GM18526 (cell line): ENCODE results near the gene CARS1.

Experiments
- POLR2A ChIP-seq: IDR thresholded peaks from 3 replicates; pipeline ENCODE4 v1.6.1; 2011; ENCODE audit not compliant: insufficient read length; ENCODE audit errors: extremely low read depth

Gene CARS1

DNA sequence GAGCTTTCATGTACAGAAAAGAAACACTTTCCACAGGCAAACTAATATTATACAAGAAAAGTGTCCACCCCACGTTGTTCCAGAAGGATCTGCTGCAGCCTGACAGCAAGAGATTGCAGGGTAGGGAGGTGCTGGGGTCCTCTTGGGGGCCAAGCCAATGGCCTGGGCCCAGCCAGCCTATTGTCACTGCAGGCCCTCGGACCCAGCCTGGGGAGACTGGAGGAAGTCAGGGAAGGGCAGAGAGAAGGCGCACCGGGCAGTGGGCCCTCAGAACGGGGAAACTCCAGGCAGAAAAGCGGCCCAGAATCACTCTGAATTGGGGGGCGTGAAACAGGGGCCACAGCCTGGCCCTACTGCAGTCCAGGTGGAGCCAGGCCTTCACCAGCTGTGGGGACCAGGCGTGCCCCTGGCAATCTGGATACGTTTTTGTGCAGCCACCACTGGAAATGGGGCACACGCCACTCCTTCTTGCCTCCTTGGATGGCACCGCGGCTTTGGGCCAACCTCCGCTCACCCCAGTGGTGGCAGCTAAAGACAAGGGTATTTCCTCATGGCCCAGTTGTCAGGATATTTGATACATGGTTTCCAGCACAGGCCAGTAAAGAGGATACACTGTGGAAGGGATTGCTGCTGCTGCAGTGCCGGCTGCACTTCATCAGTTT lies 61.2 kb downstream of the CARS1 start:
- TF ChIP-seq POLR2A, result no peak

DNA sequence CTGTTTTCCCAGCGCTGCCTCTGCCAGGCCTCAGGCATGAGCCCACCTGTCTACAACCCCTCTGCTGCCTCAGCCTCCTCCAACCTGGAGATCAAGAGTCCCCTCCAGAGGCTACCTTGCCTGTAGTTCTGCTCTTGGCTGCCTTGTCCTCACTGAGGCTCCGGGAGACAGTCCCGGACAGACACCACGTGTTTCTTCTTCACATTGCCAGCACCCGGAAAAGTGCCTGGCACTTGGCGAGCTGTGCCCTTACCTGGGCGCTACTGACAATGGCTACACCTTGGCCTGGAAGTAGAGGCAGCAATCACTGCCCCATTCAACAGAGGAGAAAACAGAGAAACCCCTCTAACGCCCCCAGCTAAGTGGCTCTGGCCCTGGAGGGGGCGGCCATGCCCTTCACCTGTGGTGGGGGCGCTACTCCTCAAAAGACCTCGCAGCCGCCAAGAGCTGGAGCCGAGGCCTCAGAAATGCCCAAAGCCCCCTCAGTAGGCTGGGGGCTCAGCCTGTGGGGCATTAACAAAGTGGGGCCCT lies 62.1 kb downstream of the CARS1 start:
- TF ChIP-seq POLR2A, result no peak

DNA sequence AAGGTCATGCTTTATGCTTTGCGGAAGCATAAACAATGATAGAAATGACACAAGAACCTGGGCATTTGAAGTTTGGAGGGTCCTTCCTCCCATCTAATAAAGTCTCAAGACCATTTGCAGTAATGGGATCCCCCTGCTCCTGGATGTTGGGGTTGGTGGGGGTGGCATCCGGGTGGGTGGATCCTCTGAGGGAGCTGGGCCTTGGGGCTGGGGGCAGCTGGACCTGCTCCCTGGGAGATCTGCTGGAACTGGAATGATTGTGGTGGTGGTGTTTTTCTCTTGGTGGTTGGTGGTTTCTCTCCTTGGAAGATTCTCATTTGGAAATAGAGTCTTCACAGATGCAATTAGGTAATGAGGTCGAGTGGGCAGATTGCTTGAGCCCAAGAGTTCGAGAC lies 62.9 kb downstream of the CARS1 start:
- TF ChIP-seq POLR2A, result no peak

DNA sequence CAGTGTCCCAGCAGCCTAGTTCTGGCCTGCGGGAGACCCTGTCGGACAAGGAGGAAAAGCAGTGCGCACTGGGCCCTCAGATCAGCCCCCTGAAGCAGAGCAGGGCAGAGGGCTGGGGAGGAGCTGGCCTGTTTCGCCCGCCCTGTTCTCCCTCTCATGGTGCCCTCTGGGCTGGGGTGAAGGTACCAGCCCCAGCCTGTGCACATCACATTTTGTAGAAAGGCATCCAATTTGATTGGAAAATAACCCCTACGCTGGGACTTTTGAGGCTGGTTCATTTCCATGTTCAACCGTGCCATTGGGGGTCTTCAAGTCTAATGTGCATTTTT lies 64.3 kb downstream of the CARS1 start:
- TF ChIP-seq POLR2A, result no peak

DNA sequence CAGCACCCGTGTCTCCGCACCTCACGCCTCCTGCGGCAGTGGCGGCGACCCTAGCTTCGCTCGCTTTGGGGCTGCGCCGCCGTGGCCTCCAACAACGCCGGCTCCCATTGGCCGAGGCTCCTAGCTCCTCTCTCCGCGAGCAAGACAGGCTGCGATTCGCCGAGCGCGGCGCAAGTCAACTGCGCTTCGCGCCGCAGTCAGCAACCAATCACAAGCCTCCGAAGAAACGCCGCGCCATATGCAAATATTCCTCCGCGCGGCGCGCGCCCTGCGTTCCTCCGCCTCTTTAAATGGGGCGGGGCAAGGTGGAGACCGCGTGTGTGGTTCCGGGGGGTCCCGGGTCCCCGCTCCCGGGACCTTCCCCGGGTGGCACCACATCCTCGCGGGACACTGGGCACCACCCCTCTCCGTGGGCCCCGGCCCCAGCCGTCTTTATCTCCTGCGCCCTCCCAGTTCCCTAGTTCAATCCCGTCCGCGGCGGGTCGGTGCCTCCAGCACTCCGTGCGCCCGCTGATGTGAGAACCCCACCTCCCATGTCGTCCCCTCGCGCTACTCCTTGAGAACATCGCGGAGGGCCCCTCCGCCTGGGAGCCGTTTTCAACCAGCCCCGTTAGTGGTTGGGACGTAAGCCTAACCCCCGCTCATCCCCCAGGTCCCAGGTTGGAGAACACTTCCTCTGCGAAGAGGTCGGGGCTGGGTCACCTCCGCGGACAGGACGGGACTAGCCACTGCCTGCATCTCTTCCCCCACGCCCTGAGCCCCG lies 64.8 kb downstream of the CARS1 start, which contains the start of gene NAP1L4:
Gene NAP1L4 (minus strand): TSS at position 96 of the 763 bp plus-strand sequence. CDS start 13,109 bp downstream, outside the sequence.
- TF ChIP-seq POLR2A, result peak; percentile 70

DNA sequence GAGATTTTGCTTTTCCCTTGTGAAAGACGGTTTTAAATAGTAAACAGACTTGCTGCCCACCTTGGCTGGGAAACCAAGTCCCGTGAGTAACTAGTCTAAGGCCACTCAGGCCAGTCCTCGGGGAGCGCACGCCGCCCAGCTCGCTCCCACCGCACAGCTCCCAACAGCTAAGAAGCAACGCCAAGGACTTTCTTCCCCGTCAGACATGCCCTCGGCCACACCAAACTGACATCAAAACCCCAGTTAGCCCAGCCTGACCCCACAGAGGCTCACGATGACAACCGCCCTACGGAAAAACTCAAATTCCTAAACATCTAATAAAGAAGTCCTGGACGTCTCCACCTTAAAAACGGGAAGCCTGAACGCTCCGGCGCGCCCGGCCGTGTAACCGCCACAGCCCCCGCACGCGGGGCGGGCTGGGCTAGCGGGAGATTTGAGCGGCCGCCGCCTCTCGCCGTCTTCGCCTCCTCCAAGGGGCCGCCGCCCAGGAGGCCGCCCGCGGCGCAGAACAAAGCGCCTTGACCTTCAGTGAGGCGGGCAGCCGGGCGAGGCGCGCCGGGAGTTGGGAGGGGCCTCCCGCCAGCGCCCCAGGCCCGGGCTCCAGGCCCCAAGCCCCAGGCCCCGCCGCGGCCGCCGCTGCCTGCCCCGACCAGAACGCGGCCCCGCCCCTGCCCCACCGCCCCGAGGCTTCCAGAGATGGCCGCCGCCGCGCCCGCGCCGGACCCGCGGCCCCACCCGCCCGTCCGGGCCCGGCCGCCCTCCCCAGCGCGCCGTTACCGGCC lies 65.6 kb downstream of the CARS1 start:
- TF ChIP-seq POLR2A, result no peak

DNA sequence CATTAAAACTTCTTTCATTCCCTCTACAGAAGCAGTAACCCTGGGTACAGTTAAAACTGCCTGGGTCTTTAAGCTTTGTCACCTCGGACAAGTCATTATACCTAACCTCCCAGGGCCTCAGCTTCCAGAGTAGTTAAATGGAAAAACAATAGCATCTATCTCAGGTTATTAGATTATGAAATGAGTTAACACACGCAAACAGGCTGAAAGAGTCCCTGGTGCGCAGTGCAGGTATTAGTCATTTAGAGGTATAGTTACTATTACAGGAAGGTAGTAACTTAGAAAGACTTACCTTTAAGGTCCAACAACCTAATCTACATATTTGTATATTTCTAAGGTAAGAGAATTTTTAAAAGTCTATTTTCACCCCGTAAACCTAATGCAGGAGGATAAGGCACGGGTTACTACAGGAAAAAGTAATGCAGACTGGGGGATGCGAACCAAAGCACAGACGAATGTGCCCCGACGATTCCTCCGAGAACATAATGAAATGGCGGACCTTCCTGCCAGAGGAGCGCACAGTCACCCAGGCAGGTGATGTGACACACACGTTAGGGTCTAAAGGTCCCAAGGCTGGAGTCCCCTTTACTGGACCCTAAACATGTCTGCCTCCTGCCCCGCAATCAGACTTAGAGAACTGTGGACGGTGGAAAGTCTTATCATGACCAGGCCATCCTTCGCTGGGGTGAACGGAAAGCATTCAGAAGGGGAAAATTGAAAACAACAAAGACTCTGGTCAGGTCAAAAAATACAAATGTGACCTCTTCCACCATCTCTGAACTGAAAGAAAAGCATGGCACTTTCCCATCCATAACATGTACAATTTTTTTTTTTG lies 66.4 kb downstream of the CARS1 start:
- TF ChIP-seq POLR2A, result no peak

DNA sequence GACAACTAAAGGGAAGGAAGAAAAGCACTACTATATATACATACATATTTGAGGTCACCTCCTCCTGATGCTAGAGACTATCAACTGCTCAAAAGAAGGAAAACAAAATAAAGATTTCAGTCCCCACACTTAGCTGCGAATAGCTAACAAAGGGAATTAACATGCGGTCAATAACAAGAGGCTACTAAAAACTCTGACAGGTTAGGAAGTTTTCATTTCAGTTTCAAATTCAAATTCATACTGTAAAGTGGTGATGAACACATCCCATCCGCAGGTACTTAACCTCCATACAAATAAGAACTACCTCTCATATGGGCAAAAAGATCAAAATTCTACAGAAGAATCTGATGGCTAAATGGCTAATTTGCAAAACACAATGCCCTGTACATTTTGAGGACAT lies 67.7 kb downstream of the CARS1 start:
- TF ChIP-seq POLR2A, result no peak

DNA sequence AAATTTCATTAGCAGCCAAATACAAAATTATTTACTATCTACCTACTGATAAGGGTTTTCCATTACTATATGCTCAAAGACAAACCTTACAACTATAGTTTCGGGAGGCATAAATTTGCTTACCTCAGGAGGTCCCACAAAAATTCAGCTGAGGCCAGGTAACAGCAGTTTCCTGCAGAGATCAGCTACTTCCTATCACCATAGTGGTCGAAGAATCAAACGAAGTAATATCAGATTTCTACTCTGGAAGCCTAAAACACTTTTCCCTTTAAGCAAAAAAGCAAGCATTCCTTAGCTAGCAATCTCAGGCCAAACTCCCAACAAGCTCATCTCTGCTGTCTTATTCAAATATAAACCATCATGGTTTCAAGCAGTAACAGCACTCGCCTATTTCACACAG lies 68.2 kb downstream of the CARS1 start:
- no peak for TF ChIP-seq POLR2A

DNA sequence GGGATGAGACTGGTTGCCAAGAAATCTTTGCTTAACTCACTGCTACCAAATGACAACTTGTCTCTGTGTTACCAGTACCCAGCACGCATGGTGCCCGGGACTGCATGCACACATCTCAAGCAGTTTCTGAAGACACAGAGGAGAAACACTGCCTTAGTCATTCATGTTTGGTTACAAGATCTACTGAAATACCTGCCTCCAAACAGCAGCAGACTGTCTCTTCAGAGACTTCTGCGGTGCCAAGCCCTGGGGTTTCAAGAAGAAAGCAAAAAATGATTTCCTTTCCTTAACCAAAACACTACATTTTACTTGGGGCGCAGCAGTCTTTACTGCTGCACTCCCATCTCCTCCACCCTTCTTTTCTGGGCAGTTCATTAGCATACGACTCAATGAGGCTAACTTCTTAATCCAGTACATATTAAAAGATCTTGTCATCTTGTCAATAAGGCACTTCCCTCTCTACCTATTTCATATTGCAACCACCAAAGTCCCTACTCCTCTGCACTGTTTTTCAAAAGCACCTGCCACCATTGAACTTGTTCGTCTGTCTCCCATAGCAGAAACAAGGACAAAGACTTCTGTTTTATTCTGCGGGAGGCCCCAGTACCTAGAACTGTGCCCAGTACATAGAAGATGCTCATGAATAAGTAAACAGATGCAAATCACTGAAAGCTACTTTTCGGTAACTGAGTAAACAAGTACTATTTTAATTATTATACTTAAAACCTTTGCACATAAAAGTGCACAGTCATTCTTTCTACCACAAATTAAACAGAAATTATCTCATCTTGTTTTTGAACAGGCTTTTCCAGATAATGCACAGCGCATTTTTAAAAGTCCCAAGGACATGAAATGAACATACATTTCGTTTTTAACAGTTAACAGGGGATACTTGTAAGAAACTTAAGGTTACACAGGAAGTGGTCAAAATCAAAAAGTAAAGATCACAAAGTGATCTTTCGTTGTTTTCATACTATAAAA lies 69.1 kb downstream of the CARS1 start:
- no peak for TF ChIP-seq POLR2A

DNA sequence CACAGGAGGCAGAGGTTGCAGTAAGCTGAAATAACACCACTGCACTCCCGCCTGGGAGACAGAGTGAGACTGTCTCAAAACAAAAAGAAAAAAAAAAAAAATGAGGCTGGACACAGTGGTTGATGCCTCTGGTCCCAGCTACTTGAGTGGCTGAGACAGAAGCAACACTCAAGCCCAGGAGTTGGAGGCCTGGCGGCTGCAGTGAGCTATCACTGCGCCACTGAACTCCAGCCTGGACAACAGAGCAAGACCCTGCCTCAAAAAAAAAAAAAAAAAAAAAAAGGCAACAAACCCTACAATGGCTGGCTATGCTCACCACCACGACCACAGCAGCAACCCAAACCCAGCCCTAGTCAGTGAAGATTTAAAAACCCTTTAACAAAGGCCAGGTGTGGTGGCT lies 73.3 kb downstream of the CARS1 start:
- no peak for TF ChIP-seq POLR2A

DNA sequence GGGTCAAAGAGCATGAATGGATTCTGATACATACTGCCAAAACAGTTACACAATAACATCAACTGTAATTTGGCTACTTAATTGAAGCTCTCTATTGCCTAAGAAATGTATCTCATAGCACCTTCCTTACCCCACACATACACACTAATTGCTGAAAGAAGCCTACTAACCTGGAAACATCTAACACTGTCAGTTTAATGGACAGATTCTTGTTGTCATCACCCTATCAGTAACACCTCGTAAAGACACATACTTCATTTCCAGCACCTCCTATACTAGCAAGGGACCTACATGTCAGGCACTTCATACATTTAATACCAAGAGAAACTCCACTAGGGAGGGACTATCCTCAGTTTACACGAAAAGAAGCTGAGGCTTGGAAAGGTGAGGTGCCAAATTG lies 75.0 kb downstream of the CARS1 start:
- no peak for TF ChIP-seq POLR2A

DNA sequence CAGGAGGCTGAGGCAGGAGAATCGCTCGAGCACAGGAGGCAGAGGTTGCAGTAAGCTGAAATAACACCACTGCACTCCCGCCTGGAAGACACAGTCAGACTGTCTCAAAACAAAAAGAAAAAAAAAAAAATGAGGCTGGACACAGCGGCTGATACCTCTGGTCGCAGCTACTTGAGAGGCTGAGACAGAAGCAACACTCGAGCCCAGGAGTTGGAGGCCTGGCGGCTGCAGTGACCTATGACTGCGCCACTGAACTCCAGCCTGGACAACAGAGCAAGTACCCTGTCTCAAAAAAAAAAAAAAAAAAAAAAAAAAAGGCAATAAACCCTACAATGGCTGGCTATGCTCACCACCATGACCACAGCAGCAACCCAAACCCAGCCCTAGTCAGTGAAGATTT lies 76.1 kb downstream of the CARS1 start:
- TF ChIP-seq POLR2A, result no peak
